Activated T-cell treated with anti-CD3 and anti-CD28 coated beads for 48 hours (primary cell): ENCODE measurements around the gene NKX2-3.

ENCODE experiments used
- DNase-seq: peaks from one replicate; pipeline ENCODE4 v3.0.0-alpha.2; 2020; ENCODE audit warnings: low read depth

The NKX2-3 gene

DNA sequence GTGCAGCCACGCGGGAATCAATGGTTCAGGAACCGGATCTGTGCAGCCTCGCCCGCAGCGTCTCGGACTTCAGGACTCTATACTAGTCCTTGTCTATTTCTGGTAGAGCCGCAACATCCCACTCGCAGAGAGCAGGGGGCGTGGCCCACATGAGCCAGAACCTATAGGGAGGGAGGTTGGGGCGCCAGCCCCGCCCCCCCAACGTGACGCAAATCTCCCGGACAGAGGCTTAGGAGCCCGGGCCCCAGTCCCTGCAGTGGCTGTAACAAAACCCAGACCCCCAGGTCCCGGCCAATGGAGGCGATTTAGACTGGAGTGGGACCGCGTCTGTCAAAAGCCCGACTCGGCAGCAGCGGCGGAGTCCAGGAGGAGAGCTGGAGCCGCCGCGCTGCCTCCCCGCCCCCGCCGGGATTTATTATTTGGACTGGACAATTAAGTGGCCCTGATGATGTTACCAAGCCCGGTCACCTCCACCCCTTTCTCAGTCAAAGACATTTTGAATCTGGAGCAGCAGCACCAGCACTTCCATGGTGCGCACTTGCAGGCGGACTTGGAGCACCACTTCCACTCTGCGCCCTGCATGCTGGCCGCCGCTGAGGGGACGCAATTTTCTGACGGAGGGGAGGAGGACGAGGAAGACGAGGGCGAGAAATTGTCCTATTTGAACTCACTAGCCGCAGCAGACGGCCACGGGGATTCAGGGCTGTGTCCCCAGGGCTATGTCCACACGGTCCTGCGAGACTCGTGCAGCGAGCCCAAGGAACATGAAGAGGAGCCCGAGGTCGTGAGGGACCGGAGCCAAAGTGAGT, at the start of gene NKX2-3:
Gene NKX2-3 (plus strand): TSS at position 256 of the 809 bp plus-strand sequence. CDS start 190 bp downstream, at position 446.
- peak; percentile 70 for DNase-seq

DNA sequence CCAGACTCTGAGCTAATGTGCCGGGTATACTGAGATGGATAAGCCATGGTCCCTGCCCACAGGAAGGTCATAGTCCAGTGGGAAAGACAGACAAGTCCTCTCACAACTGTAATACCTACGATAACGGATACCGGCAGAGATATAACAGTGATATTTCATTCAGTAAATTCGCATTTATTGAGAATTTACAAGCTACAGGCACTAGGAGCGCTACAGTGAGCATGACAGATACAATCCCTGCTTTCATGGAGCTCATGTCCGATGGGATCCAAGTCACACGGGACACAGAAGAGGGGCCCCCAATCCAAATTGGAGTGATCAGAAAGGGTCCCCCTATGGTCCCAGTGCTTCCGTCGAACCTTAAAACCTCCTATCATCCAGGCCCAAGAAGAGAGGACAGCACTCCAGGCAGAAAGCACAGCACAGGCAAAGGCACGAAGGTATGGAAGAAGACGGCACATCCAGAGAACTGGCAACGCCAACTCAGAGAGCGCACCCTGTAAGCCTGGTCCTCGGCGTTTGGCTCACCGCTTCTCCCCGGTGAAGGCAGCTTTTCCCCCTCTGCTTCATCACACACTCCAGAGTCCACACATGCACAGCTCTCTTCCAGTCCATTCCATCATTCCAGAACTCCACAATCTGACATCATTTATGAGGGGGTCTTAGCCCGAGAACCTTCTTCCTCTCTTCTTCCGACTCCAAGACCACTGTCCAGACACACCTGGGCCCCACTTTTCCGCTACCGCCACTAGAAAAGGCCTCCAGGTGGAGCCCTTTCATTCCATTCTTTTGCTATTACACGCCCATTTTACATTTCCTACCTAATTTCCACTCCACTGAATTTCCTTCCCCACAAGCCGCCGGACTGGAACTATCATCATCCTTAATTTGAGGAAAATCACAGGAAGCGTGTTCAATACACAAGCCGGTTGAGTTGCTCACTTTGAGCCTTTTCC, 47.8 kb upstream of the NKX2-3 start:
- DNase-seq = no peak

DNA sequence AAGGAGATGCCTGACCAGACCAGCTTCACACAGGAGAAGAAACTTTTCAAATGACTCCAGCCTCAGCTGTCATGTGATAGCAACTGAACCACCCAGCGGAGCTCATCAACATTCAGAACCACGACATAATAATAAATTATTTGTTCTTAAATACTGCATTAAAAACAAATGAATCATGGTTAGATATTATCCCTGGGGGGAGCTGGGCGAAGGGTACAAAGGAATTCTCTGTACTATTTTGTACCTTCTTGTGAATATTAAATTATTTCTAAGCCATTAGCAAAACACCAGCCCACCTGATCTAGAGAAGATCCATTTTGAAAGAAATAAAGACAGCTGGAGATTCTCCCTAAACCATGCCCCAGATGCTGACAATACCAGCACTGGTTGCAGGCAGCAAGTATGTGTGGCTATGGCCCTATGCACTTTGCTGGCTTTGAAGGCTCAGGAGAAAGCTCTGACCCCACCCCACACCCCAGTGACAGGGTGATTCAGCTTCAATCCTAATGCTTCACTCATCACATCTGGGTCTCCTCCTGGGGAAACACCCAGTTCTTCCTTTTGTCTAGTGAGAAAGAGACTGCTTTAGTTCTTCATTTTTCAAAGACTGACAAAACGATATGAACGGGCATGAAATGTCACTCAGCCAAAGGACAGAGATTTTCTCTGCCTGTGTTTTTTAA, 45.5 kb upstream of the NKX2-3 start:
- DNase-seq = no peak

DNA sequence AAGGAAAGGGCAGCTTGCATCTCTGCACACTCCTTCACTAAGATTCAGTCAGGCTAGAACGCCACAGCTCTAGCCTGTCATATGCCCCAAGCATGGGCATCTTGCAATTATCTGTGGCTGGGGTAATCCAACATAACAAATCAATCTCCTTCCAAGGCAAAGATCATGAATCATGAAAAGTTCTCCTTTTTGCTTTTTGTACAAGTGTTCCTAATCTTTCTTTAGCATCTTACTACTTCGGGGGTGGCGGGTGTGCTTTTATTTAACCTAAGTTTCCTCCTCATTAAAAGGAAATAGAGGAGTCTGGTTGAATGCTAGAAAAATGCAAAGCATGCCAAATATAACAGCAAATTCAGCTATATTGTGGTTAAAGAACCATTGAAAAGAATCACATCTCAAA, 43.5 kb upstream of the NKX2-3 start:
- DNase-seq = no peak

DNA sequence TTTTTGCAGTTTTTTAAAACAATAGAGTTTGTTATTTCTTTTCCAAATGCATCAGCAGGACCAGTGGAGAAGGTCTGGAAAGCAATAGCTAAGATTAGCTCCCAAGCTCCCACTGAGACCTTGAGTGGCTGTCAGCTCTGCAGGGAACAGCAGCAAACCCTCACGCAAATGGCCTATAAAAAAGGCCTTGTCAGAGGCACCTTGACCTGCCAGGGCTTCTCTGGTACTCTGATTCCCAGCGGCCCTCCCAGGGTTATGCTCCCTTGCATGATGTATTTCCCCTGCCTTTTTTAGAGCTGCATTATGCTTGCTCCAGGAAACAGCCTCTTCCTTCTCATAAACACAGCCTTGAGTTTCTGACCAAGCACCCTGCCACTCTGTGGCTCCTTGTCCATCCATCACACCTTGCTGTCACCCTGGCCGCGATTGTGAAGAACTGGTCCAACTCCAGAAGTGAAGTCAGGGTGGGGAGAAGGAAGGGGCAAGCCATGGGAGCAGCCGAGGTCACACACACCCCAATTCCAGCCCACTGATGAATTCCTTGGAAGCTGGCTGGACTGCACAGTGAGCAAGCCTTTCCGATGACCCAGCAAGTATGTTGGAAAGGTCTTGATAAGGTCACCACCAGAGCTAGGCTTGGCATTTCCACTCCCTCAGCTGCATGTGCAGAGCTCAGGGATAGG, 35.3 kb upstream of the NKX2-3 start:
- DNase-seq = no peak

DNA sequence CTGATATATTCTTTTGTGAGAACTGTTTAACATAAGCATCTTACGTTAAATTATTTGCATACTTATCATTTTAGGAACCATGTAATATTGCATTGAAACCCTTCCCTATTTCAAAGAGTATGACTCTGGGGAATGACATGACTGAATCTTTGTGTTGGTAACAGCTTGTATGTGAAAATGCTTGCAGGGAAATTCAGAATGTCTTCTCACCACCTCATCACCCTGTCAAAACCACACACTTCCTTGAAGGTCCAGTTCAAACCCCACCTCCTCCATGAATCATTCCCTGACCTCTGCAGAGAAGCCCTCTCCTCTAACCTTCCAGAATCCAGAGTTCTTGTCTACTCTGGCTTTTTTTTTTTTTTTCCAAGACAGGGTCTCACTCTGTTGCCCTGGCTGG, 26.3 kb upstream of the NKX2-3 start:
- no peak for DNase-seq

DNA sequence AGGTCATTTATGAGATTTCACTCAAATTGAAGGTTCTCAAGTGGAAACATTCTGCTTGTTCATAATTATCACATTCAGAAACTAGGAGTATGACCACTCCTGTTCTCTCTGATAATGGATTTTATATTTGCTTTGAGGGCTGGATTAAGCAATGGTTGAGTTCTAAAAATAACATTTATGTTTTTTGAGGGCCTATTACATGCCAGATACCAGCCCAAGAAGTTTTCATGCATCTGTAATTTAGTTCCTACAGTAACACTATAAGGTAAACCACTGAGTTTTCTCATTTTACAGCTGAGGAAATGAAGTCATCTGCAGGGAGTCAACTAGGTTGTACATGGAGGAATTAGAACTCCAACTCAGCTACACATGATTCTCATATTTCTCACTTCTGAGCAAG, 25.5 kb upstream of the NKX2-3 start:
- DNase-seq = no peak

DNA sequence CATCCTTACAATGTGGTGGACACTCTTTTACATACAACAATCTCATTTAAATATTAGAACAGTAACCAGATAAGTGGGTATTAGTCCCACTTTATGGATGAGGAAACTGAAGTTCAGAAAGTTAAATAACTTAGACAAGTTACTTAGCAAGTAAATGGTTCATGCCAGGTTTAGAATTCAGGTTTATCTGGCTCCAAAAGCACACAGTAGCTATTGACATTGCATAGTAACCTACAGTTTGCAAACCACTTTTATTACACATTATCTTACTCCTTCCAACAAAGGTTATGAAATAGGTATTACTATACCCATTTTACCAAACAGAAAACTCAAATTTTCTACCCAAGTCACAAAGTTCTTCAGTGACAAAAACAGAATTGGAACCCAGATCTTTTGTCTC, 19.7 kb upstream of the NKX2-3 start:
- DNase-seq = no peak

DNA sequence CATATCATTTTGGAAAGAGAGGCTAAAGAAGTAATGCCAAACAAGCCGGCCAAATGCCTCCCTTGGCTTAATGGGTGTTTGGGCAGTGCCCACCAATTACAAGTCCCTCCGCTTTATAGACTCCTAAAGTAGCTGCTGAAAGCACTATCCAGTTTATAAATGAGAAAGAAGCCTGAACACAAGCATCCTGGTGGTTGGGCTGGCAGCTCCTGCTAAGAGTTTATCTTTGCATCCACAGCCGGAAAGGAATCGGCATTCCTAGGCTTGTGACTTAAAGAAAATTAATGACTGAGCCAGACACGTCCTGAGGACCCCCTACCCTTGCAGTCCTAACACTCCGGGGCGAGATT, 13.1 kb upstream of the NKX2-3 start:
- no peak for DNase-seq

DNA sequence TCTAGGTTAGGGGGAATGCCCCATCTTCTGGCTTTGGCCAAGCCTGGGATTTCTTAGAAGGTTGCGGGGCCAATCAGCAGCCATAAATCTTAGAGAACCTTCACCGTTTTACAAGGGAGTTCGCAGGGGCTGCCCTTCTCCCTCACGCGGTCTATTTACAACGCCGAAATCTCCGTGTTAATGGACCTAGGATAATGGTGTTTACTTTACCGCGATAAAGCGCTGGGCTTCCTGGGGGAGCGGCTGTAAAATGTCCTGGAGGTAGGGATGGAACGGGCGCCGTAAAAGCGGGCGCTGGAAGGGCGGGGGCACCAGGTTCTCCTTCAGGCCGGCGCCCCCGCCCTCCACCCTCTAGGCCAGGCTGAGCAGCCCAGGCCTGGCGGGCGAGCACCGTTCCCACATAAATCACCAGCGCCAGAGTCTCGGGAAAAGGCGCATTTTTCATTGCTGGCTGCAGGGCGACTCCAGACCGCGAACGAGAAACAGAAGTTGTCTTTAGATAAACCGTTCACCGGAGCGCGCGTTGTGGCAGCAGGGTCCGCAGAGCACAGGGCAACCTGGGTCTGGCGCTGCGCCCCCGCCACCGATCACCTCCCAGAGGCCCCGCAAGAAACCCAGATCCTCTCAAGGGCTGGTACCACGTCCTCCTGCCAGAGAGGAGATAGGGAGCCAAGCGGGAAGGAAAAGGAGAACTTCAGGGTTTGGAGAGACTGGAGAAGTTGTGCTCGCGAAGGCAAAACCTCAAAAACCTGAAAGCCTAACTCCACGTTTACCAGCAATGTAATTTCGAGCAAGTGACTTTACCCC, 12.5 kb upstream of the NKX2-3 start:
- DNase-seq = no peak

DNA sequence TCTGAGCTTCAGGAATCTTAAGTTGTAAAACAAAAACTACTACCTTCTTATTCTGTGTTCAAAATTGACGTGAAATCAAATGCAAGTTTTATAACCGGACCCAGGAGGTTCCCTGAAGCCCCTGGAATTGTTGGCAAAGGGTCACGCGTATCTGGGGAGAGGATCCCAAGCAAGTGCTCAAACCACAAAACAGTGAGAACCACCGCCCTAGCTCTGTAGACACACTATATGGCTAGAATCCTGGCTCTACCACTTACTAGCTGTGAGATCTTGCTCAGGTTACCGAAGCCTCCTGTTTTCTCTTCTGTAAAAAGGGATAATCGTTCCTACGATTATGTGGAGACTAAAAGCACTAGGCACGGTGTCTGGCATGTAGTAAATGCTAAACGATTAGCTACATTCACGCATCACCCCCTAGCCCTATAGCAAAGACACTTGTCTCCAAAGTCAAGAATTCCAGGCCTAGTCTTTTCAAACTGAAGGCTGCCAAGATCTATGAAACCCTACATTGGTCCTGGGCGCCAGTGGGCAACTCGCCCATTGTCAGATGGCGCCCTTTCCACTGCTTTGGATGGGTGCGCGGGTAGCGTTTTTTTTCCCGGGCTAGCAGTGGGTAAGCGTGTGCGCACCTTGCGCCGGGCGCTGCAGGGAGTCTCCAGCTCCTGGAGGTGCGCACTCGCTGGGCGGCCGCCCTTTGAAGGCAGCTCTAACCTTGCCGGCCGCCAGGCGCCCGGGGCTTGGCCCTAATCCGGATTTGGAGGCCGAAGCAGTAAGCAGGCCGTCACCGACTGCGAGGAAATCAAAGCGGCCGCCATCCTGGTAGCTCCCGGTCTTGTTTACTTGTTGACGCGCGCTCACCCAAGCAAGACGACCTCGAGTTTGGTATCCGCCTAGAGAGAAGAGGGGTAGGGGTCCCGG, 11.6 kb upstream of the NKX2-3 start:
- DNase-seq = no peak

DNA sequence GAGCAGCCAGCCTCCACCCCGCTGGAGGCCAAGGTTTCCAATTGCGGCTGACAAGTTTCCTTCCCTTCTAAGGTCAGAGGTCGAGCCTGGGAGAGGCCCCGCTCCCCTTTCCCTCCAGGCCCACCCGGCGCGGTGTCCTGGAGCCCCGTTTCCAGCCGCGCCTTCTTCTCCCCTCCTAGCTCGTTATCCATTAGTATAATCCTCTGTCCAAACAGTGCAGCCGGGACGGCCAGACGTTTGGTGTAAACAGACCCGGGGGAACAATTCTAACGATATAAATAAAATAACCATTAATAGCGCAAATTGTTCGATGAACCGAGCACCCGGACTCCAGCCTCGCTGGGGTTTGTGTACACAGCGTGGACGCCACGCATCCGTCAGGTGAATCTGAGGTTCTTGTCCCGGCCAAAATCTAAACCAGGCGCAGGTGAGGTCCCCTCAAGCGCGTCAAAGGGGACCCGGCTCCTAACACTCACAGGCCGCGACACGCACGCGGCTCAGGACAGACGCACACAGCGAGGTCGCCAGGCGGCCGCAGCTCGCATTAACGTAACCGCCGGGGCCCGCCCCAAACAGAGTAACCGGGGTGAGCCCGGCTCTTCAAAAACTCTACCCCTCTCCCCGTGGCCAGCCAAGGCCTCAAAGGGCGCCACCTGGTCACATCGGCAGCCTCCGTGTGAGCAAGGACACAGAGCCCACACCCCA, 10.8 kb upstream of the NKX2-3 start:
- DNase-seq = no peak

DNA sequence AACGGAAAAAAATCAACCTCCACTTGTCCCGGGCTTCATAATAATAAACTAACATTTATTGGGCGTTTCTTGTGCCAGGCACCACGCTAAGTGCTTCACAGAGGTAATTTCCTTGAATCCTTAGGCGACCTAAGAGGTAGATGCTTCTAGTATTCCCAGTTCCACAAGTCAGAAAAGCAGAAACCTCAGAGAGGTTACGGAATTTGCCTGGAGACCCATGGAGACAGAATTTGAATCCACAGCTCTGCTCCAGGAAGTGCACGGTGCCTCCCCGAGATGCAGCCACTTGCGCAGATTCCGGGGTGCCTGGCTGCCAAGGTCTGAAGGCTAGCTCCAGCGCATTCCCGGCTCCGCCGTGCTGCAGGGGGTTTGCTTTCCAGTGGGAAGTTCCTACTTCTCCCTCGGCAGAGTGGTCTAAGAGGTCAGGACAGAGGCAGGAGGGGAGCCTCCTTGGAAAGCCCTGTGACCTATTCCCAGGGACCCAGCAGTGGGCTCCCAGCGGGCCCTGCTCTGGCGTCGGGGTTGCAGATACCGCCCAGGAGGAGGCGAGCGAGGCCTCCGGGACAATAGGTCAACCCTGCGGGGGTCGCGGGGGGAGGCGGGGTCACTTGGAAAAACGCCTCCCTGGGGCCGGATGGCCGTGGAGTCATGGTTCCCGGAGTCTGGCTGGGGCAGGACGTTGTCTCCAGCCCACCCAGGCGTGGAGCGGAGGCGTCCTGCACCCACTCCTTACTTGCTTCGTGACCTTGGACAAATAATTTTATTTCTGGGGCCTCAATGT, 10.1 kb upstream of the NKX2-3 start:
- DNase-seq = no peak

DNA sequence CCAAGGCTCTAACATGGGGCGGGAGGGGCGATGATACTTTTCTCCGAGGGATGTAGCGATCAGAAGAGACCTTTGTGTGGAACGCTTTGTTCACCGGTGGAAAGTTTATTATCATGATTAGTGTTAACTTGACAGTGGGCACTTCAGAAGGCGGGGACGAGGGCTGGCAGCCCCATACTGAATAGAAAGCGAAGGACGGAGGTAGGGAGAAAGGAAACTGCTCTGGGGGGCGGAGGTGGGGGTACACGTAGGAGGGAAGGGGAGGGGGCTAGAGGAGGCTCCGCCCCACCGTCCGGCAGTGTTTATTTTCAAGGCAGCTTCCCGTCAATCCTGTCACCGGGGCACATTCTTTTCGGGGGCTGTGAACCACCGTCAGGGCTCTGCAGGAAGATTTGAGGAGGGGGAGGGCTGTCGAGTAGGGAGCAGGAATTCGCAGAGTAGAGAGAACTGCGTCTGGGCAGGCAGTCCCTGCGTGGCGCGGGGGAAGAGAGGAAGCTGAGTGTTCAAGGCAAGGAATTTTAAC, 9.4 kb upstream of the NKX2-3 start:
- DNase-seq = no peak

DNA sequence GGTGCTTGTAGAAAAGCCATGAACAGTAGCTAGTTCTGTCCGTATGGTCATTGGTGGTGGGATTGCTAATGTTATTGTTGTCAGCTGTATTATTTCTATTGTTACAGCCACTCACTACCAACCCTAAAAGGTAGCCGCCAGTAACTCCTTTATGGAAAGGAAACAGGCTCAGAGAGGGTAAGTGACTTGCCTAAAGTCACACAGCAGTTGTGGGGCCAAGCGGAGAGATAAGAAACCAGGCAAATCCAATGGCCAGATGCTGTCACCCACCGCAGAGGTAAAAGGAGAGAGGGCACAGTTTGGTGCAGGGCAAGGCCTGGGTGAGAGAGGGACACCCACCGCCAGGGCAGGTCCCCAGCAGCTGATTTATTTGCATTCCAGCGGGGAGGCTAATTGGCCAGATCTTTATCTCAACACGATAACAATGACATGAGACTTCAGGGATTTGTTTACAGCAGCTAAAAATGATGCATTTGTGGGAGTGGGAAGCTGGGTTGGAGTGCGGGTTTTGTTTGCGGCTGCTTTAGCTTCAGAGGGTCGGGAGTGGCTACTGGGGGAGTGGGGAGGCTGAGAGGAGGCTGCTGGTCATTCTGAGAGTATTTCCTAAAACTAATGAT, 8.6 kb upstream of the NKX2-3 start:
- DNase-seq = no peak

DNA sequence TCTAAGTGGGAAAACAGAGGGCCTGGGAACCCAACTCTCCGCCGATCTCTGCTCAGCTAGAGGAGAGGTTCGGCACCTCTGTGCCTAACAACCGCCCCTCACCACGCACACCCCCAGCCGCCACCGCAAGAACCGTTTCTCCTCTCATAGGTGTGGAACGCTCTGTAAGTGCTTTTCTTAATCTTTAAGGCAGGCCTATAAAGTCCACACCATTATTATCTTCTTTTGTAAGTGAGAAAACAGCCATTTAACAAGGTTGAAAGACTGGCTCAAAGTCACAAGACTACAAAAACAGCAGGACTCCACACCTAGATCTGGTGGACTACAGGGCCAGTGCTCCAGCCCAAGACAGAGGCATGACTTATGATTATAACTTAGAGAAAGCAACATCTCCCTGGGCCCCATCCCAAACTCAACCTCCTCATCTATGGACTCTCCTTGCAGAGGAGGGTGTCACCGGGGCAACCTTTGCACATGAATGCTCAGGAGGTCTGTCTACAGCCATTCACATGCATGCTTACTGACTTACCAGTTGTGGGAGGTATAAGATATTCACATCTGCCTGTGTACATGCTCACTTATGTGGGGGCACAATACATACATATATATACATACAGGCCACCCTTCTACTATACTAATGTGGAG, 7.9 kb upstream of the NKX2-3 start:
- no peak for DNase-seq

DNA sequence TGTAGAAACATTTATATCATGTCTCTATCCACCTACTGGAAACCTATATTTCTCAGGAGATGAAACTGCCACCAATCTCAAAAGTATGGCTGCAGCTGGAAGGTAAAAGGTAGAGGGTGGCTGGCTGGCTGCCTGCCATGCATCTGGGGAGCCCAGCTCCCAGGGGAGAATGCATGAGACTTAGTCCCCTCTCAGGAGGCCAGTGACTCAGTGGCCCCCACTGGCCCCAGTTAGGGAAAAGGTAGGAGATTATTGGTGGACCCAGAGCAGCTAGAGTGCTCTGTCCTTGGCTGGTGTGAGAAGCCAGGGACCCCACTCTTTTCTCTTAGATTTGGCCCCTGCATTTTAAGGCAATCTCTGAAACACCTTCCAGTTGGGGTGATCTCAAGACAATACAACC, 6.8 kb upstream of the NKX2-3 start:
- no peak for DNase-seq
